Vagina (tissue), 2 donors: ENCODE measurements around the gene FHIT. TPM values are rescaled to one million over a fixed set of nuclear protein-coding genes. Genes with fewer than 3 reads are reported as not detected.

Source experiments
- DNase-seq, 2 donors: peaks; one replicate each; pipeline ENCODE4 v3.0.0-alpha.2; 2017; ENCODE audit errors: extremely low spot score in 2 of 2
- H3K27ac ChIP-seq: fragments of 200-600 bp; sonication (generic); one replicate; pipeline ENCODE4 v1.5.1; 2019
- H3K27me3 ChIP-seq: fragments of 200-600 bp; sonication (generic); one replicate; pipeline ENCODE4 v1.5.1; 2019
- H3K36me3 ChIP-seq, 2 donors: fragments of 200-600 bp; sonication (generic); one replicate each; pipeline ENCODE4 v1.5.1; 2017 to 2019
- H3K4me1 ChIP-seq: fragments of 200-600 bp; sonication (generic); one replicate; pipeline ENCODE4 v1.5.1; 2019
- H3K4me3 ChIP-seq, 2 donors: fragments of 200-600 bp; sonication (generic); 1 replicate in 1 of 2; 2 replicates in 1 of 2; pipeline ENCODE4 v1.5.1; 2016 to 2019
- H3K9me3 ChIP-seq: fragments of 200-600 bp; sonication (generic); one replicate; pipeline ENCODE4 v1.5.1; 2019
- POLR2A ChIP-seq, 2 donors: fragments of 450-650 bp; IDR thresholded peaks; one replicate each; pipeline ENCODE4 v1.6.1; 2017; ENCODE audit warnings: antibody characterized with exemption in 2 of 2, mild to moderate bottlenecking in 2 of 2, moderate library complexity in 2 of 2
- POLR2AphosphoS5 ChIP-seq, 2 donors: sonication (generic); formaldehyde crosslinking; IDR thresholded peaks; one replicate each; pipeline ENCODE4 v1.9.0; 2017; ENCODE audit warnings: antibody characterized with exemption in 2 of 2, mild to moderate bottlenecking in 2 of 2, low read depth in 1 of 2; ENCODE audit not compliant: insufficient read depth in 1 of 2
- intact Hi-C: fragments of 100-400 bp; cut with DNase I; formaldehyde crosslinking; loops from one replicate; pipeline ENCODE4 v1.15.1; 2023
- total RNA-seq: library from RNA; depleted of rRNA; stranded (reverse); fragments of >200 nt; gene quantifications from one replicate; pipeline ENCODE4 v1.2.3, GENCODE V29; 2016
- TF ChIP-seq, protein P1 (sequence below), 3 experiments: fragments of 450-650 bp in 2 of 3; fragments of 200-600 bp in 1 of 3; sonication (generic) in 1 of 3; IDR thresholded peaks; one replicate each; pipeline ENCODE4 v1.5.1; 2017 to 2019; ENCODE audit warnings: antibody characterized with exemption in 3 of 3, mild to moderate bottlenecking in 2 of 3, moderate library complexity in 2 of 3

Gene FHIT
- total RNA-seq, 1 donor from 2014 or later: 7.9 TPM

- no peak for DNase-seq
- no peaks in the 10 kb centered on the region for H3K27me3 ChIP-seq
- H3K4me3 ChIP-seq: no peak overlapping the region
- intact Hi-C loops: no loop called here
- no peaks in the 10 kb centered on the region for H3K9me3 ChIP-seq
- no peak for TF ChIP-seq POLR2A (IDR thresholded peaks at IDR 0.05)
- TF ChIP-seq, protein P1, sequence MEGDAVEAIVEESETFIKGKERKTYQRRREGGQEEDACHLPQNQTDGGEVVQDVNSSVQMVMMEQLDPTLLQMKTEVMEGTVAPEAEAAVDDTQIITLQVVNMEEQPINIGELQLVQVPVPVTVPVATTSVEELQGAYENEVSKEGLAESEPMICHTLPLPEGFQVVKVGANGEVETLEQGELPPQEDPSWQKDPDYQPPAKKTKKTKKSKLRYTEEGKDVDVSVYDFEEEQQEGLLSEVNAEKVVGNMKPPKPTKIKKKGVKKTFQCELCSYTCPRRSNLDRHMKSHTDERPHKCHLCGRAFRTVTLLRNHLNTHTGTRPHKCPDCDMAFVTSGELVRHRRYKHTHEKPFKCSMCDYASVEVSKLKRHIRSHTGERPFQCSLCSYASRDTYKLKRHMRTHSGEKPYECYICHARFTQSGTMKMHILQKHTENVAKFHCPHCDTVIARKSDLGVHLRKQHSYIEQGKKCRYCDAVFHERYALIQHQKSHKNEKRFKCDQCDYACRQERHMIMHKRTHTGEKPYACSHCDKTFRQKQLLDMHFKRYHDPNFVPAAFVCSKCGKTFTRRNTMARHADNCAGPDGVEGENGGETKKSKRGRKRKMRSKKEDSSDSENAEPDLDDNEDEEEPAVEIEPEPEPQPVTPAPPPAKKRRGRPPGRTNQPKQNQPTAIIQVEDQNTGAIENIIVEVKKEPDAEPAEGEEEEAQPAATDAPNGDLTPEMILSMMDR (IDR thresholded peaks at IDR 0.05): no peak
- TF ChIP-seq POLR2AphosphoS5 (IDR thresholded peaks at IDR 0.05; ENCODE audit: insufficient read depth in 1 of 2, low read depth in 1 of 2): no peak
- H3K36me3 ChIP-seq: no peaks in the 10 kb centered on the region
- H3K4me1 ChIP-seq: peaks cover 6% of the 10 kb centered on the region
- H3K27ac ChIP-seq: no peak overlapping the region
Measured at GRCh38 chr3:60756241-60757030, 494.8 kb downstream of the FHIT start.

GRCh38 chr3:60755094-60755493, 496.2 kb downstream of the FHIT start:
- peaks cover 6% of the 10 kb centered on the region for H3K4me1 ChIP-seq
- H3K27ac ChIP-seq: no peak overlapping the region
- TF ChIP-seq, protein P1 (IDR thresholded peaks at IDR 0.05): no peak
- TF ChIP-seq POLR2AphosphoS5 (IDR thresholded peaks at IDR 0.05; ENCODE audit: insufficient read depth in 1 of 2, low read depth in 1 of 2) (no peak), POLR2A (IDR thresholded peaks at IDR 0.05) (no peak)
- H3K9me3 ChIP-seq: no peaks in the 10 kb centered on the region
- H3K4me3 ChIP-seq: no peak overlapping the region
- intact Hi-C loops: no loop called here
- H3K27me3 ChIP-seq: no peaks in the 10 kb centered on the region
- no peaks in the 10 kb centered on the region for H3K36me3 ChIP-seq
- no peak for DNase-seq

DNA sequence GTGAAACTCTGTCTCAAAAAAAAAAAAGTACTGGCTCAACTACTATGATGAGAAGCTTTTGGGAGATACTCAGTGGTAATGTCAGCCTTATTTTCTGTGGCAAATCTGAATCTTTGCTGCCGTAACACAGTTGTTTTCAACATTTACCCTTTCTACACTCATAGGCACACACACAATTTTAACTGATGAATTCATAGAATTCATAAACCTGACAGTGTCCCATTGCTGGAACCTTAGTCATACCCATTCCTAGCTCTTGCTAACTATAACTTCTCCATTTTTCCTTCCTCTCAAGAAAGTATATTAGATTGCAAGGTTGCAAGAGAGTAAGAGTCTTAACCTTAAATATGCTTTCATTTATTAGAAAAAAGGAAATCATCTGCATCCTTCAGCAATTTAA, 496.6 kb downstream of the FHIT start:
- TF ChIP-seq, protein P1 (IDR thresholded peaks at IDR 0.05): no peak
- TF ChIP-seq POLR2A (IDR thresholded peaks at IDR 0.05) (no peak), POLR2AphosphoS5 (IDR thresholded peaks at IDR 0.05; ENCODE audit: insufficient read depth in 1 of 2, low read depth in 1 of 2) (no peak)
- DNase-seq: no peak
- H3K4me1 ChIP-seq: peaks cover 6% of the 10 kb centered on the region
- no peaks in the 10 kb centered on the region for H3K36me3 ChIP-seq
- H3K27ac ChIP-seq: no peak overlapping the region
- intact Hi-C loops: no loop called here
- H3K4me3 ChIP-seq: no peak overlapping the region
- no peaks in the 10 kb centered on the region for H3K27me3 ChIP-seq
- no peaks in the 10 kb centered on the region for H3K9me3 ChIP-seq

DNA sequence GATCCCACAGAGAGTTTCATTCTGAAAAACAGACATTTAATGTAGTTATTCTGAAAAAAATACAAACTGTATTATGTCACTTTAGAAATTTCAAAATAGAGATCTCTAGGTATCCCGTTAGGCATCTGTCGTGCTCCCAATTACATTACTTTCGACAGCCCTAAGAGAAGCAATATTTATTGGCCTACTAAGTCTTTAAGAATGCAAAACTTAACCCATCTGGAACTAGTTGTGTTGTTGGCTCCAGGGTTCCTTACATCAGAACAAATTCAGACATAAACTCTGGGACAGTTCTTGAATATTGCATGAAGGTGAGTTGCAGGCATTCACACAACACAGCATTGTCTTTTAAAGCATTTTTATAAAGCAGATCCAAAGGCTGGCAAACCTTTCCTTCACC, 498.4 kb downstream of the FHIT start:
- Histone ChIP-seq H3K9me3 (no peaks in the 10 kb centered on the region), H3K4me3 (no peak overlapping the region), H3K4me1 (peaks cover 6% of the 10 kb centered on the region), H3K27ac (no peak overlapping the region), H3K36me3 (no peaks in the 10 kb centered on the region), H3K27me3 (no peaks in the 10 kb centered on the region)
- TF ChIP-seq POLR2A (IDR thresholded peaks at IDR 0.05): no peak
- no peak for TF ChIP-seq POLR2AphosphoS5 (IDR thresholded peaks at IDR 0.05; ENCODE audit: insufficient read depth in 1 of 2, low read depth in 1 of 2)
- TF ChIP-seq, protein P1 (IDR thresholded peaks at IDR 0.05): no peak
- intact Hi-C loops: no loop called here
- DNase-seq: no peak

DNA sequence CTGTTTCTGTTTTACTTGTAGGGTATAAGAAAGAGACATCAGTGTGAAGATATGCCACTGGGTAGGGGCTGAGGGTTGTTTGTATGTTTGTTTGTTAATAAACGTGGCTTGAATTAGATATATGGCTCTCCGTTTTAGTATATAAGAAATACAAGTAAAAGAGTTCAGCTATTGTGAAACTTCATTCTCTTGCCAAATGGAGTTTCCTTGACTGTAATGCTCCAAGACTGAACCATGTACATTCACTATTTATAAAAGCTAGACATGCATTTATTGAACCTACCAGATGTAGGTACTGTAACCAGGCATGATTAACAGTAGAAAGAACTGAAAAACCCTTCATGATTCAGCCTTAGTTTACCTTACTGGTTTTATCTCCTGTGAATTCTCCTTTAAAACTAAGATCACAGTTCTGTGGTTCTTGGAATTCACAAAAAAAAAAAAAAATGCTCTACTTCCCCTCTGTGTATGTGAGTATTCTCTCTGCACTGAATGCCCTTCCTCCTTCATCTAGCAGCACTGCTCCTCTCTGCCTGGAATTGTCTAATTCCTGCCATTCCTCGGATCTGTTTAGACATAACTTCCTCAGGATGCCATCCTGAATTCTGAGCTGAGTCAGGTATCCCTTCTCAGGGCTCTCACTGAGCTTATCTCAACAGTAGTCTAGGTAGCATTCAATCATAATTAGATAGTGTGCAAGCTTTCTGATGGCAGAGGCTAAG, 504.4 kb downstream of the FHIT start:
- no peak overlapping the region for H3K27ac ChIP-seq
- intact Hi-C loops: no loop called here
- no peaks in the 10 kb centered on the region for H3K9me3 ChIP-seq
- TF ChIP-seq POLR2A (IDR thresholded peaks at IDR 0.05) (no peak), POLR2AphosphoS5 (IDR thresholded peaks at IDR 0.05; ENCODE audit: insufficient read depth in 1 of 2, low read depth in 1 of 2) (no peak)
- TF ChIP-seq, protein P1 (IDR thresholded peaks at IDR 0.05): no peak
- no peaks in the 10 kb centered on the region for H3K4me1 ChIP-seq
- H3K36me3 ChIP-seq: no peaks in the 10 kb centered on the region
- H3K27me3 ChIP-seq: no peaks in the 10 kb centered on the region
- no peak for DNase-seq
- H3K4me3 ChIP-seq: no peak overlapping the region
